Uterus (tissue), 4 donors: ENCODE data around the gene LDB1. TPM values are rescaled to one million over a fixed set of nuclear protein-coding genes. Genes with fewer than 3 reads are reported as not detected.

ENCODE experiments used
- DNase-seq, 2 donors: peaks; one replicate each; pipeline ENCODE4 v3.0.0-alpha.2; 2019 to 2020
- H3K27ac ChIP-seq, 2 donors: fragments of 200-600 bp; sonication (generic); 1 replicate in 1 of 2; 2 replicates in 1 of 2; pipeline ENCODE4 v1.5.1; 2016 to 2018
- H3K27me3 ChIP-seq, 2 donors: fragments of 200-600 bp; sonication (generic); one replicate each; pipeline ENCODE4 v1.5.1; 2018 to 2019; ENCODE audit warnings: control low read depth in 1 of 2
- H3K36me3 ChIP-seq, 2 donors: fragments of 200-600 bp; sonication (generic); one replicate each; pipeline ENCODE4 v1.5.1; 2019; ENCODE audit warnings: control low read depth in 1 of 2
- H3K4me1 ChIP-seq, 2 donors: fragments of 200-600 bp; sonication (generic); one replicate each; pipeline ENCODE4 v1.5.1; 2018 to 2019; ENCODE audit warnings: control low read depth in 1 of 2
- H3K4me3 ChIP-seq, 2 donors: fragments of 200-600 bp; sonication (generic); 1 replicate in 1 of 2; 2 replicates in 1 of 2; pipeline ENCODE4 v1.5.1; 2018 to 2019; ENCODE audit warnings: mild to moderate bottlenecking in 1 of 2
- H3K9me3 ChIP-seq, 2 donors: fragments of 200-600 bp; sonication (generic); one replicate each; pipeline ENCODE4 v1.5.1; 2019; ENCODE audit warnings: control low read depth in 1 of 2
- CTCF ChIP-seq, 4 experiments: fragments of 200-600 bp in 2 of 4; fragments of 450-650 bp in 2 of 4; sonication (generic) in 2 of 4; IDR thresholded peaks; one replicate each; pipeline ENCODE4 v1.5.1; 2016 to 2019; ENCODE audit warnings: antibody characterized with exemption in 4 of 4, mild to moderate bottlenecking in 2 of 4, moderate library complexity in 1 of 4
- POLR2A ChIP-seq, 2 donors: fragments of 450-650 bp; IDR thresholded peaks; one replicate each; pipeline ENCODE4 v1.6.1; 2016; ENCODE audit warnings: antibody characterized with exemption in 2 of 2, mild to moderate bottlenecking in 1 of 2, moderate library complexity in 1 of 2
- intact Hi-C: fragments of 100-400 bp; cut with DNase I; formaldehyde crosslinking; loops from one replicate; pipeline ENCODE4 v1.15.1; 2023; ENCODE audit warnings: low total_unique reads
- total RNA-seq, 4 donors: library from RNA; depleted of rRNA in 3 of 4; stranded (reverse); fragments of >200 nt in 3 of 4; gene quantifications; one replicate each; pipeline versions ENCODE4 v1.1.0 to v1.2.4, GENCODE V29; 2014 to 2023
- donor health status: DM: yes; HTN: yes; CAD: no.

LDB1 gene
- total RNA-seq, 4 donors from 2014 or later = 17.4 to 121 (median 43.8) TPM

GRCh38 chr10:102106998-102107397, 13.2 kb downstream of the LDB1 start:
- TF ChIP-seq POLR2A (IDR thresholded peaks at IDR 0.05) = no peak
- TF ChIP-seq CTCF (IDR thresholded peaks at IDR 0.05) = no peak
- Histone ChIP-seq H3K36me3 (no peaks in the 10 kb centered on the region), H3K9me3 (no peaks in the 10 kb centered on the region), H3K4me1 (no peaks in the 10 kb centered on the region), H3K4me3 (no peak overlapping the region), H3K27me3 (no peaks in the 10 kb centered on the region), H3K27ac (no peak overlapping the region)
- intact Hi-C loops = no loop called here
- DNase-seq = no peak

- H3K4me3 ChIP-seq = no peak overlapping the region
- intact Hi-C loops = no loop called here
- TF ChIP-seq POLR2A (IDR thresholded peaks at IDR 0.05) (no peak), CTCF (IDR thresholded peaks at IDR 0.05) (no peak)
- no peaks in the 10 kb centered on the region for H3K4me1 ChIP-seq
- no peaks in the 10 kb centered on the region for H3K27me3 ChIP-seq
- no peaks in the 10 kb centered on the region for H3K9me3 ChIP-seq
- no peaks in the 10 kb centered on the region for H3K36me3 ChIP-seq
- DNase-seq = no peak
- no peak overlapping the region for H3K27ac ChIP-seq
Measured at GRCh38 chr10:102102421-102102820, 17.7 kb downstream of the LDB1 start.

GRCh38 chr10:102101152-102101551, 19.0 kb downstream of the LDB1 start:
- Histone ChIP-seq H3K9me3 (no peaks in the 10 kb centered on the region), H3K36me3 (no peaks in the 10 kb centered on the region), H3K4me1 (no peaks in the 10 kb centered on the region), H3K27me3 (no peaks in the 10 kb centered on the region), H3K27ac (no peak overlapping the region), H3K4me3 (no peak overlapping the region)
- no peak for DNase-seq
- TF ChIP-seq POLR2A (IDR thresholded peaks at IDR 0.05) (no peak), CTCF (IDR thresholded peaks at IDR 0.05) (no peak)
- intact Hi-C loops = no loop called here

- DNase-seq = no peak
- Histone ChIP-seq H3K4me1 (no peaks in the 10 kb centered on the region), H3K36me3 (no peaks in the 10 kb centered on the region), H3K9me3 (no peaks in the 10 kb centered on the region), H3K27ac (no peak overlapping the region), H3K4me3 (no peak overlapping the region), H3K27me3 (no peaks in the 10 kb centered on the region)
- intact Hi-C loops = no loop called here
- TF ChIP-seq CTCF (IDR thresholded peaks at IDR 0.05) (no peak), POLR2A (IDR thresholded peaks at IDR 0.05) (no peak)
Measured at GRCh38 chr10:102096449-102096848, 23.7 kb downstream of the LDB1 start.

- DNase-seq = no peak
- TF ChIP-seq CTCF (IDR thresholded peaks at IDR 0.05) (no peak), POLR2A (IDR thresholded peaks at IDR 0.05) (no peak)
- Histone ChIP-seq H3K27ac (no peak overlapping the region), H3K9me3 (no peaks in the 10 kb centered on the region), H3K4me3 (no peak overlapping the region), H3K27me3 (no peaks in the 10 kb centered on the region), H3K4me1 (no peaks in the 10 kb centered on the region), H3K36me3 (no peaks in the 10 kb centered on the region)
- intact Hi-C loops = no loop called here
Measured at GRCh38 chr10:102090772-102091171, 29.4 kb downstream of the LDB1 start.
